ENCODE data around the gene ARHGAP24.

Gene ARHGAP24

DNA sequence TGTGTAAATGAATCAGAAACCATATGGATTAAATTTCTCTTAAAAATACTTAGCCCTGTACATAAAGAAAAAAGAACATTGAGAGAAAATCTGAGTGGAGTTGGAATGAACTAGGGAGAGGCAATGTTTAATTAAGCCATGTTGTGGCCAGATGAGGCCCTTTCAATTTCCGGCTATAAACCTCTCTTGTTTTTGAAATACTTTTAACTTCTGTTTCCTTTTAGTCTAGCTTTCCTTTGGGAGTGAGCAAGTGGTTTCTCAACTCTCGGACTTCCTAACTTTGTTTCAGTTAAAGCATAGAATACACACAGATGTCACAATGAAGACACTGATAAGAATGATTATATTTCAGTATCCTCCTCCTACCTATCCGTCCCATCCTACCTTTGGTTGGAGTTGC, 197.2 kb downstream of the ARHGAP24 start:
- no peak for DNase-seq (ENCODE audit: extremely low spot score)
- ChIA-PET POLR2A (no interaction called here), CTCF (interaction anchor here (0.5 kb wide), 2 partner anchors 149 to 370 kb away, joined by 3 to 5 read pairs; no protein-coding TSS in a partner anchor)
- no peak for TF ChIP-seq HDGF (IDR thresholded peaks at IDR 0.05; ENCODE audit: borderline replicate concordance)
- no peak for TF ChIP-seq ARNT (IDR thresholded peaks at IDR 0.05)
- TF ChIP-seq ZNF384 (IDR thresholded peaks at IDR 0.05) = no peak
- TF ChIP-seq L3MBTL2 (conservative IDR thresholded peaks at IDR 0.05) = no peak
- TF ChIP-seq TARDBP (IDR thresholded peaks at IDR 0.05) = no peak
- TF ChIP-seq ELF4 (IDR thresholded peaks at IDR 0.05) = no peak
- TF ChIP-seq FOXA1 (IDR thresholded peaks at IDR 0.05) = no peak
- TF ChIP-seq BHLHE40 (IDR thresholded peaks at IDR 0.05; ENCODE audit: borderline replicate concordance) = no peak
- no peak for TF ChIP-seq FOXM1 (IDR thresholded peaks at IDR 0.05; ENCODE audit: borderline replicate concordance)
- TF ChIP-seq NFRKB (IDR thresholded peaks at IDR 0.05) = no peak
- TF ChIP-seq SUZ12 (IDR thresholded peaks at IDR 0.05) = no peak
- TF ChIP-seq SP1 (IDR thresholded peaks at IDR 0.05) = no peak
- TF ChIP-seq, protein P1, sequence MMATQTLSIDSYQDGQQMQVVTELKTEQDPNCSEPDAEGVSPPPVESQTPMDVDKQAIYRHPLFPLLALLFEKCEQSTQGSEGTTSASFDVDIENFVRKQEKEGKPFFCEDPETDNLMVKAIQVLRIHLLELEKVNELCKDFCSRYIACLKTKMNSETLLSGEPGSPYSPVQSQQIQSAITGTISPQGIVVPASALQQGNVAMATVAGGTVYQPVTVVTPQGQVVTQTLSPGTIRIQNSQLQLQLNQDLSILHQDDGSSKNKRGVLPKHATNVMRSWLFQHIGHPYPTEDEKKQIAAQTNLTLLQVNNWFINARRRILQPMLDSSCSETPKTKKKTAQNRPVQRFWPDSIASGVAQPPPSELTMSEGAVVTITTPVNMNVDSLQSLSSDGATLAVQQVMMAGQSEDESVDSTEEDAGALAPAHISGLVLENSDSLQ (IDR thresholded peaks at IDR 0.05) = no peak
- TF ChIP-seq CTBP1 (IDR thresholded peaks at IDR 0.05; ENCODE audit: borderline replicate concordance) = no peak
- no peak for TF ChIP-seq FOXK2 (IDR thresholded peaks at IDR 0.05)
- no peak for TF ChIP-seq LEF1 (IDR thresholded peaks at IDR 0.05; ENCODE audit: borderline replicate concordance)

DNA sequence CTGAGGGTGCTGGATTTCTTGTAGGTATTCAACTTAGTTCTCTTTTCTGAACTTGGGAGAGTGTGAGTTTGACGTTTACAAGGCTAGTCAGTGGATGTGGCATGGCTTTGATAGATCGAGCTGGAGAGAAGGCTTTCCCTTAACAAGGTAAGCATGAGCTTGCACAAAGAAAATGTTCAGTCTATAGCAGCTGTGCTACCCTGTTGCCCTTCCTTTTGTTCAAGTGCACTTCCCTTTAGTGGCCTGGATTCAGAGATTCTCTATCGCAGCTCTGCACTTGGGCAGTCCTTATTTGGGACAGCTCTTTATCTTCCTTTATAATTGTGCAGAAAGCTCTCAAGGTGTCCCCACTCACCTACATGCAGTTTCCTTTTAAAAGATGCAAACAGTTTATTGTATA, 198.0 kb downstream of the ARHGAP24 start:
- DNase-seq (ENCODE audit: extremely low spot score) = no peak
- ChIA-PET POLR2A (no interaction called here), CTCF (no interaction called here)
- TF ChIP-seq ZNF384 (IDR thresholded peaks at IDR 0.05) = no peak
- no peak for TF ChIP-seq TARDBP (IDR thresholded peaks at IDR 0.05)
- no peak for TF ChIP-seq HDGF (IDR thresholded peaks at IDR 0.05; ENCODE audit: borderline replicate concordance)
- TF ChIP-seq BHLHE40 (IDR thresholded peaks at IDR 0.05; ENCODE audit: borderline replicate concordance) = no peak
- TF ChIP-seq FOXA1 (IDR thresholded peaks at IDR 0.05) = no peak
- no peak for TF ChIP-seq ARNT (IDR thresholded peaks at IDR 0.05)
- TF ChIP-seq FOXK2 (IDR thresholded peaks at IDR 0.05) = no peak
- TF ChIP-seq SP1 (IDR thresholded peaks at IDR 0.05) = no peak

DNA sequence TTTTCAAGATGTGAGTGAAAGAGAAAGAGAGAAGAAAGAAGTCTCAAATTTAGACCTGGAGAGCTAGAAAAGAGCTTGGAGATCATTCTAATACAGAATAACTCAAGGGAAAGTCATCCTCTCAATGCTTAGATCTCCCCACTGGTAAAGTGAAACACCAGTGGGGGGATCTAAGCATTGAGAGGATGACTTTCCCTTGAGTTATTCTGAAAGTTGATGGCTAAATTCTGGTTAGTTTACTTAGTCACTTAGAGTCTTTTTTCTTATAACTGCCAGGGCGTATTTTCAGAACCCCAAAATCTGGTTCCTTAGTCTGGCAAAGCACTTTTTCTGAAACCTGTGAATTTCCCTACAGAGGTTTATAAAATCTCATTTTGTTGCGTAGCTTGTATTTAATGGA, 198.6 kb downstream of the ARHGAP24 start:
- TF ChIP-seq FOXM1 (IDR thresholded peaks at IDR 0.05; ENCODE audit: borderline replicate concordance) (no peak), FOXK2 (IDR thresholded peaks at IDR 0.05) (no peak), TARDBP (IDR thresholded peaks at IDR 0.05) (no peak), NFRKB (IDR thresholded peaks at IDR 0.05) (no peak), ZNF384 (IDR thresholded peaks at IDR 0.05) (no peak), CTBP1 (IDR thresholded peaks at IDR 0.05; ENCODE audit: borderline replicate concordance) (no peak), BHLHE40 (IDR thresholded peaks at IDR 0.05; ENCODE audit: borderline replicate concordance) (no peak), SP1 (IDR thresholded peaks at IDR 0.05) (no peak), LEF1 (IDR thresholded peaks at IDR 0.05; ENCODE audit: borderline replicate concordance) (no peak), L3MBTL2 (conservative IDR thresholded peaks at IDR 0.05) (no peak), FOXA1 (IDR thresholded peaks at IDR 0.05) (no peak), SUZ12 (IDR thresholded peaks at IDR 0.05) (no peak), HDGF (IDR thresholded peaks at IDR 0.05; ENCODE audit: borderline replicate concordance) (no peak), ARNT (IDR thresholded peaks at IDR 0.05) (no peak), ELF4 (IDR thresholded peaks at IDR 0.05) (no peak)
- TF ChIP-seq, protein P1 (IDR thresholded peaks at IDR 0.05) = no peak
- POLR2A ChIA-PET = no interaction called here
- DNase-seq (ENCODE audit: extremely low spot score) = no peak
- CTCF ChIA-PET = no interaction called here

DNA sequence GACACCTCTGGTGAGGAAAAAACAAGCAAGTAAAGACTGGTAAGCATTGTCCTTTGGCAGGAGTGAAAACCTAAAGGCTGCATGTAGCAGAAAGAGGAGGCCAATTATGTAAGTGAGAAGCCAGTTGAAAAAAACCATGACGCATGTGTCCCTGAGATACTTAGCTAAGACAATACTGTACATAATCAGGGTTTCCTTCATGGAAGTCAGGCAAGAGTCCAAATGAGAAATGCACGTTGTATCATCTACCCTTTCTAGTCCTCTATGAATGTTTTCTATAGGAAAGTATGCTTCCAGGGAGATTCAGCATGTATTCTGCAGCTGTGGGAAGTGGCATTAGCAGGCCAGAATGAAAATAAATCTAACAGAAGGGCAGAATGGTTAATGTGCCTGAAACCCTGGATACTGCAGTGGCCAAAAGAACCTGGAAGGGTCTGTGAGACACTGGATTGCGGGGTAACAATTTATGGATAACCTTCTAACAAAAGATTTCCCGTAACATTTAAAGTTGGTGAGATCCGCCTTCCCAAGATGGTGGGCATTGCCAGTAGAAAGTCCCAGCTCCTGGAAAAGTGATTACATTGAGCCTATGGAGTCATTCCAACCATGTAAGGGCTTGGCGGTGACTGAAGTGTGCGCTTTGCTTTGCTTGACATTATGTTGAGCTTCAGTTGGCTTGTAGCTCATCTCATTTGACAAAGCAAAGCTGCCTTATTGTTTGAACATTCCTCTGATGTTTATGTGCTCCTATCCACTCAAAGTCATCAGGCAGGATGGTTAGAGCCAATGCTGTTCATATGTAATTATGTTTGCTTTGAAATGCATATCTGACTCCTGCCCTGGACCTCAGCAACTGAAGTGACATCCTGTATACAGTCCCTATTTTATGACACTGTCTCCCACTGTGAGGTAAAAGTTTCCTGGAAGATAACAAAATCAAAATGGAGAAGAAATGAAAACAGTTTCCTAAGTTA, 200.4 kb downstream of the ARHGAP24 start:
- TF ChIP-seq FOXA1 (IDR thresholded peaks at IDR 0.05) (no peak), ELF4 (IDR thresholded peaks at IDR 0.05) (no peak), TARDBP (IDR thresholded peaks at IDR 0.05) (no peak), ZNF384 (IDR thresholded peaks at IDR 0.05) (no peak), FOXK2 (IDR thresholded peaks at IDR 0.05) (no peak), BHLHE40 (IDR thresholded peaks at IDR 0.05; ENCODE audit: borderline replicate concordance) (no peak)
- CTCF ChIA-PET = no interaction called here
- POLR2A ChIA-PET = no interaction called here
- no peak for DNase-seq (ENCODE audit: extremely low spot score)

DNA sequence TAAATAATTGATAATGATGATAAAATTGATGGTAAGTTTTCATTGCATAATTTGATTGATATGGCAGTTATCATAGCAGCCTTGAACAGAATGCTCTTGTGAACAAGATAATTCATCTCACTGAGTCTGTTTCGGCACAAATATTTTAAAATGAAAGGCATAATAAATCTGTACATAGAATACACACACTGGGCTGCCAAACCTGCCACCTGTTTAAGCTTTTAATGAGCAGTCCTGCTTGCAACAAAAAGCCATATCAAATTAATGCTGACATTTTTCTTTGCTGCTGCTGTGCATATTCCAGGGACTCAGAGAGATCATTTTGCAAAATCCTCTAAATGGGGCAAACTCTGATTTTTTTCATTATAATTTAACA, 201.1 kb downstream of the ARHGAP24 start:
- DNase-seq (ENCODE audit: extremely low spot score) = no peak
- ChIA-PET CTCF (no interaction called here), POLR2A (no interaction called here)
- TF ChIP-seq BHLHE40 (IDR thresholded peaks at IDR 0.05; ENCODE audit: borderline replicate concordance) (no peak), LEF1 (IDR thresholded peaks at IDR 0.05; ENCODE audit: borderline replicate concordance) (no peak), HDGF (IDR thresholded peaks at IDR 0.05; ENCODE audit: borderline replicate concordance) (no peak), FOXM1 (IDR thresholded peaks at IDR 0.05; ENCODE audit: borderline replicate concordance) (no peak), FOXK2 (IDR thresholded peaks at IDR 0.05) (no peak), CTBP1 (IDR thresholded peaks at IDR 0.05; ENCODE audit: borderline replicate concordance) (no peak), SP1 (IDR thresholded peaks at IDR 0.05) (no peak), ARNT (IDR thresholded peaks at IDR 0.05) (no peak), SUZ12 (IDR thresholded peaks at IDR 0.05) (no peak), FOXA1 (IDR thresholded peaks at IDR 0.05) (no peak), ZNF384 (IDR thresholded peaks at IDR 0.05) (no peak), ELF4 (IDR thresholded peaks at IDR 0.05) (no peak), L3MBTL2 (conservative IDR thresholded peaks at IDR 0.05) (no peak), NFRKB (IDR thresholded peaks at IDR 0.05) (no peak), TARDBP (IDR thresholded peaks at IDR 0.05) (no peak)
- TF ChIP-seq, protein P1 (IDR thresholded peaks at IDR 0.05) = no peak
